ENCODE results near the gene AKAP1. TPM values are rescaled to one million over a fixed set of nuclear protein-coding genes. Genes with fewer than 3 reads are reported as not detected.
"Not testable (repeated sequence)": the region's sequence is repeated elsewhere in the genome, so short reads cannot be mapped to it uniquely, and the experiment has no call there.

The AKAP1 gene
- total RNA-seq, 2 donors from 2014 or later: 61.7 to 124 TPM

DNA sequence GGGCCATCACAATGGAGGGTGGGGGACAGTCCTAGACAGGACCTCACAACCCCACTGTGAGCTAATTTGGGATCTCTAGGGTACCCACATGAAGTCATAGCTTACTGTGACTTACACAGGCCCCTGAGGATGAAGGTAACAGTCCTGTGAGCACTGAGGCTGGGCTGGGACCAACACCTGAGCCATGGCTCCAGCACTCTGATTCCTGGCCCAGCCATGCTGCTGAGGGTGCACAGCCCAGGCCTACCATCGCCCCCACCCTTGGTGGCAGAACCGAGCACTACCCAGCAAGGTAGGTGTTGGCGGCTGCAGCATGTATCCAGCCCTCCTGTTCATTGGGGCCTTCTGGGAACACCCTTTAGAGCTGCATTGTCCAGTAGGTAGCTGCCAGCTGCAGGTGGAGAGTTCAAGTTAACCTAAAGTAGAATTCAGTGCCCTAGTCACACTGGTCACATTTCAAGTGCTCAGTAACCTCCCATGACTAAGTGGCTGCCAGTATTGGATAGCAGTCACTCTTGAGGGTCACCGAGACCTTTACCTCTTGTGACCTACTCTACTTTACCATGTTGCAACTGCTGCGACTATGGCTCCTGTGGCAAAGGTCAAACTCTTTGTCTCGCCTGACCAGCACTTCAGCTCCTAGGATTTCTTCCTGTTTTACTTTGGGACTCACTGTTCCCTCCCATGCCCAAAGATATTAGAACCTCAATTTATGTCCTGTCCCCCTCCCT is 11.6 kb downstream of the AKAP1 start:
- Histone ChIP-seq H3K36me3 (no peaks in the 10 kb centered on the region), H3K9me3 (no peaks in the 10 kb centered on the region), H3K27ac (peak overlapping the region; percentile 30 to 47), H3K27me3 (replicated peaks; ENCODE audit: insufficient read depth) (no peaks in the 10 kb centered on the region), H3K4me3 (no peak overlapping the region), H3K4me1 (replicated peaks) (peaks cover 18% of the 10 kb centered on the region)
- no peak for DNase-seq (ENCODE audit: low spot score)
- intact Hi-C loops (cut with DNase I): no loop called here
- WGBS: 92% methylated on average over 6 of the region's 6 CpGs
- TF ChIP-seq POLR2AphosphoS5 (IDR thresholded peaks at IDR 0.05) (no peak), POLR2A (IDR thresholded peaks at IDR 0.05) (no peak)
- TF ChIP-seq, protein P1, sequence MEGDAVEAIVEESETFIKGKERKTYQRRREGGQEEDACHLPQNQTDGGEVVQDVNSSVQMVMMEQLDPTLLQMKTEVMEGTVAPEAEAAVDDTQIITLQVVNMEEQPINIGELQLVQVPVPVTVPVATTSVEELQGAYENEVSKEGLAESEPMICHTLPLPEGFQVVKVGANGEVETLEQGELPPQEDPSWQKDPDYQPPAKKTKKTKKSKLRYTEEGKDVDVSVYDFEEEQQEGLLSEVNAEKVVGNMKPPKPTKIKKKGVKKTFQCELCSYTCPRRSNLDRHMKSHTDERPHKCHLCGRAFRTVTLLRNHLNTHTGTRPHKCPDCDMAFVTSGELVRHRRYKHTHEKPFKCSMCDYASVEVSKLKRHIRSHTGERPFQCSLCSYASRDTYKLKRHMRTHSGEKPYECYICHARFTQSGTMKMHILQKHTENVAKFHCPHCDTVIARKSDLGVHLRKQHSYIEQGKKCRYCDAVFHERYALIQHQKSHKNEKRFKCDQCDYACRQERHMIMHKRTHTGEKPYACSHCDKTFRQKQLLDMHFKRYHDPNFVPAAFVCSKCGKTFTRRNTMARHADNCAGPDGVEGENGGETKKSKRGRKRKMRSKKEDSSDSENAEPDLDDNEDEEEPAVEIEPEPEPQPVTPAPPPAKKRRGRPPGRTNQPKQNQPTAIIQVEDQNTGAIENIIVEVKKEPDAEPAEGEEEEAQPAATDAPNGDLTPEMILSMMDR (IDR thresholded peaks at IDR 0.05): no peak

DNA sequence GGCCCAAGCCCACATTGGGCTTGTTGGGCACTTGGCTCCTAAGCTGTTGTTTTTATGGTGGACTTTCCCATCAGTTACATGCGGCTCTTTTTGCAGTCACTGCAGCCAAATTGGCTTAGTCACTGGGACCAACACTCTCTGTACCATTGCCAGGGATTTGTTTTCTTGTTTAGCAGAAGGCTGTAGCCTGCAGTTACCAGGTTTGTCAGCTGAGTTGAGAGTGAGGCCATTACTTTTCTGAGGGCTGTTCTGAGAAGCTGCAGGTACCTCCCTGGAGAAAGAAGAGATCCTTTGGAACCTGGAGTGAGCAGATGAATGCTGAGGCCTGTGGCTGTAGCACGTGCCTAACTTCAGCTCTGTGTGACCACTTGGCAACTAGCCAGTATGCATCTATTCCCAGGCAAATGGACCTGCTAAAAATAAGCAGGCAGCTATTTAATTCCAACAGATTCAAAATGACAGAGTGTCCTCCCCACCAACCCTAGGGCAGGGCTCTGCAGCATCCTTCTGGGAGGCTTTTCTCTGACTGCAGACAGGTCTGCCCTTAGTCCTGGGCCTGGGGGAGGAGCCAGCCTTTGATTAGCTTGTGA is 12.9 kb downstream of the AKAP1 start:
- no peak for DNase-seq (ENCODE audit: low spot score)
- H3K4me3 ChIP-seq: no peak overlapping the region
- H3K27ac ChIP-seq: peak overlapping the region; percentile 30 to 47
- intact Hi-C loops (cut with DNase I): no loop called here
- H3K36me3 ChIP-seq: no peaks in the 10 kb centered on the region
- 5% methylated on average over 2 of the region's 2 CpGs for WGBS
- no peaks in the 10 kb centered on the region for H3K27me3 ChIP-seq (replicated peaks; ENCODE audit: insufficient read depth)
- no peaks in the 10 kb centered on the region for H3K9me3 ChIP-seq
- peak; percentile 53 for TF ChIP-seq POLR2AphosphoS5 (IDR thresholded peaks at IDR 0.05)
- no peak for TF ChIP-seq POLR2A (IDR thresholded peaks at IDR 0.05)
- H3K4me1 ChIP-seq (replicated peaks): peaks cover 13% of the 10 kb centered on the region

DNA sequence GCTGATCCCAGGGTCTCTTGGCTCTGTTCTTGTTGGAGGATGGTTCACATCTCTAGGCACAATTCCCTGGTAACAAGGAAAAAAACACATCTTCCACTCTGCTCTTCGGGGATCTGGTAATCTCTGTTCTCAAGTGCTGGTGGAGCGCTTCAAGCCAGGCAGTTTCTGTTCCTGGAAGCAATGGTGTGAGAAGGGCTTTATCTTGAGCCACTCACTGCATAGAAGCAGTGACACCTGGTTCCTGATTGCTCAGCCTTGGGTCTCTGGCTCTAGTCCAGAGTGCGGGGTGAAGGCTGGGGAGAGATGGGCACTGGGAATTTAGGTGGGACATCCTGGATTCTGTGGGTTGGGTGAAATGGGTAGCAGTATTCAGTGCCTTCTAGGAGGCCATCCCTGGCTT is 14.1 kb downstream of the AKAP1 start:
- DNase-seq (ENCODE audit: low spot score): no peak
- no peaks in the 10 kb centered on the region for H3K27me3 ChIP-seq (replicated peaks; ENCODE audit: insufficient read depth)
- peak overlapping the region in 1 of 2 donors; percentile 37 for H3K27ac ChIP-seq
- intact Hi-C loops (cut with DNase I): no loop called here
- no peak overlapping the region for H3K4me3 ChIP-seq
- no peaks in the 10 kb centered on the region for H3K36me3 ChIP-seq
- H3K9me3 ChIP-seq: no peaks in the 10 kb centered on the region
- H3K4me1 ChIP-seq (replicated peaks): peaks cover 13% of the 10 kb centered on the region
- TF ChIP-seq, protein P1 (IDR thresholded peaks at IDR 0.05): no peak
- TF ChIP-seq POLR2AphosphoS5 (IDR thresholded peaks at IDR 0.05) (no peak), POLR2A (IDR thresholded peaks at IDR 0.05) (no peak)
- 93% methylated on average over 3 of the region's 3 CpGs for WGBS

DNA sequence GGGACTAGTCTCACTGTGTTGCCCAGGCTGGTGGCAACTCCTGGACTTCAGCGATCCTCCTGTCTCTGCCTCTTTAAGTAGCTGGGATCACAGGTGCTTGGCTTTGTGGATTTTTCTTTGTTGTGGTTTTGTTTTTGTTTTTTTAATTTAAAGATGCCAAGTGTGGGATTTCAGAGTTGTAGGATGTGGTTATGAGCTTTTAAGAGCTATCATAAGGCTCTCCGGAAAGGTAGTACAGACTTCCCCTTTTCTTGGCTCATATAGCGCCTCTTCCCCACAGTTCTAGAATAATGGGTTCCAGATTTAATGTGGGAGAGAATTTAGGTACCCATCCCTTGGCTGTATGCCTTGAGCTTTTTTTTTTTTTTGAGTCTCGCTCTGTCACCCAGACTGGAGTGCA is 17.1 kb downstream of the AKAP1 start:
- no peak for TF ChIP-seq POLR2A (IDR thresholded peaks at IDR 0.05)
- TF ChIP-seq POLR2AphosphoS5 (IDR thresholded peaks at IDR 0.05): no peak
- TF ChIP-seq, protein P1 (IDR thresholded peaks at IDR 0.05): no peak
- 74% methylated on average over 4 of the region's 4 CpGs for WGBS
- peaks cover 13% of the 10 kb centered on the region for H3K4me1 ChIP-seq (replicated peaks)
- no peaks in the 10 kb centered on the region for H3K27me3 ChIP-seq (replicated peaks; ENCODE audit: insufficient read depth)
- intact Hi-C loops (cut with DNase I): no loop called here
- H3K9me3 ChIP-seq: no peaks in the 10 kb centered on the region
- H3K4me3 ChIP-seq: no peak overlapping the region
- H3K27ac ChIP-seq: no peak overlapping the region
- DNase-seq (ENCODE audit: low spot score): no peak
- H3K36me3 ChIP-seq: no peaks in the 10 kb centered on the region

DNA sequence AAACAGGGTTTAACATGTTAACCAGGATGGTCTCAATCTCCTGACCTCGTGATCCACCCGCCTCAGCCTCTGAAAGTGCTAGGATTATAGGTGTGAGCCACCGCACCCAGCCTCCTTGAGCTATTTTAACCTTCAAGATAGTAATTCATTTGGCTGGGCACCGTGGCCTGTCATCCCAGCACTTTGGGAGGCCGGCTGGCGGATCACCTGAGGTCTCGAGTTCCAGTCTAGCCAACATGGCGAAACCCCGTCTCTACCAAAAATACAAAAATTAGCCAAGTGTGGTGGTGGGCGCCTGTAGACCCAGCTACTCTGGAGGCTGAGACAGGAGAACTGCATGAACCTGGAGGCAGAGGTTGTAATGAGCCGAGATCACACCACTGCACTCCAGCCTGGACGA is 17.6 kb downstream of the AKAP1 start:
- H3K27ac ChIP-seq; H3K9me3 ChIP-seq; H3K27me3 ChIP-seq (replicated peaks; ENCODE audit: insufficient read depth); intact Hi-C loops (cut with DNase I); H3K36me3 ChIP-seq; DNase-seq (ENCODE audit: low spot score); H3K4me3 ChIP-seq: not testable (repeated sequence)
- WGBS: 98% methylated on average over 12 of the region's 12 CpGs
- H3K4me1 ChIP-seq (replicated peaks): peaks cover 13% of the 10 kb centered on the region

All from prostate gland (tissue), 2 donors.